Left cardiac atrium (tissue), 4 donors: ENCODE data around the gene PNPLA5. TPM values are rescaled to one million over a fixed set of nuclear protein-coding genes. Genes with fewer than 3 reads are reported as not detected.
"Not testable (repeated sequence)": the region's sequence is repeated elsewhere in the genome, so short reads cannot be mapped to it uniquely, and the experiment has no call there.

ENCODE experiments used
- ATAC-seq, 2 donors: fragments of 200-7000 bp; cut with Tn5 transposase; one replicate each; pipeline ENCODE4 v1.9.1; 2020; ENCODE audit warnings: mild to moderate bottlenecking in 2 of 2, moderate library complexity in 2 of 2
- DNase-seq: peaks from one replicate; pipeline ENCODE4 v3.0.0-alpha.2; 2020
- intact Hi-C, 2 donors: fragments of 100-400 bp; cut with DNase I; formaldehyde crosslinking; loops; one replicate each; pipeline versions ENCODE4 v1.14.1 to v1.15.1; 2022 to 2023
- total RNA-seq, 2 donors: library from RNA; stranded (reverse); fragmentation: NEBNext Ultra II Directional; extraction: Animal tissue kit (Norgen Biotek cat#: 25700); gene quantifications; one replicate each; pipeline ENCODE4 v1.2.1, GENCODE V29; 2021
- donor health status: DM: no; HTN: yes; CAD: no.
- donor health status: DM: no; HTN: yes; CAD: no; lungs with severe emphysema.
- donor health status: DM: yes; HTN: yes; CAD: no.
- donor health status: Dilated cardiomyopathy.

PNPLA5 gene
- total RNA-seq, 2 donors from 2014 or later = not detected

DNA sequence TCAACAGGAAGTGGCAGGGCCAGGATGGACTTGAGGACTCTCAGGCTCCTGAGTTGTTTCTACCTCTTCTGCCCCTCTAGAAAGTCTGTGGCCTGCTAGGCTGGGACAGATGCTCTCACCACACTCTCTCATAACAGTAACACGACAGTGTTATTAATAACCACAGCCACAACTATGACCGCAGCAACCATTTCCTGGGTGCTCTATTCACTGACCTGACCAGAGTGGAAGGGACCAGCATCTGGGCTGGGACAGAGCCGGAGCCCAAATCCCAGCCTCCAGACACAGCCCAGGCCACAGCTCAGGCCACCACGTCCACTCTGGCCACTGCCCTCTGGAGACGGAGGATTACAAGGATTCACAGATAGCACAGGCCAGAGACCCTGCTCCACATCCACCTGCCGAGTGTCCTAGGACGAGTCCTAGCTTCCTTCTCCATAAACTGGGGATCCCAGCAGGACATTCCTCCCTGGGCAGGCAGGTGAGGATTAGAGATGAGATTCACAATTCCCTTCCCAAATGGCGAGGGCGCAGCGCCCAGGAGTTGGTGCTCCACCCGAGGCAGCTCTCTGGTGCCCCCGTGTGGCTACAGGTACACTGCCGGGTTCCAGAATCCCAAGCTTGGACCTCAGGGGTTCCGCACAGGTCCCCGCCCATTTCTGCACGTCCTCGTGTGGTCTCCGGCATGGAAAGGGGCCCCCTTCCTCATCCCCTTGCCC lies 7.1 kb downstream of the PNPLA5 start:
- DNase-seq = peak; percentile 71
- intact Hi-C loops = loop anchor here in 1 of 2 donors (10.0 kb wide), 1 partner anchor 500 kb away; no protein-coding TSS in a partner anchor
- peak; percentile 48 to 54 for ATAC-seq

DNA sequence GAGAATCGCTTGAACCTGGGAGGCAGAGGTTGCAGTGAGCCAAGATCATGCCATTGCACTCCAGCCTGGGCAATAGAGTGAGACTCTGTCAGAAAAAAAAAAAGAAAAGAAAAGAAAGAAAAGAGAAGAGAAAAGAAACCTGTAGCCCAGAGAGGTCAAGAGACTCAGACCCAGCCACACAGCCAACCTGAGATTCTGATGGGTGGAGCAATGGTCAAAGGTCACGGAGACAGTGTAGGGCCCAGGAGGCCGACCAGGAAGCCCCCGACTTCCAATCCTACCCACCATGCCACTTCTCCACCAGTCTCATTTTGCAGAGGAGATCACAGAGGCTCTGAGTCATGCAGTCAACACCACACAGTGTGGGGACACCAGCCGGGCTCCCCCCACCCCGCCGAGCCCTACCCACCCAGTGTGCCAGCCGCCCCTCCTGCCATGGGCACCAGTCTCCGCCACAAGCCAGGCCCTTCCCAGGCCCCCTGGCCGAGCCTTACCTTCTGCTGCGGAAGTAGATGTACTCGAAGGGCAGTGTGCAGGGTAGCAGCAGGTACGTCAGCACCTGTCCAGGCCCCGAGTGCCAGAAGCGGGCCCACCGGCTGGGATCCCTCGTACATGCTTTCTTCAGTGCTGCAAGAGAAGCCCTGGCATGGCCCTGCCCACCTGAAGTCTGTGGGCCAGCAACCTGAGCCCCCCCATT lies 7.9 kb downstream of the PNPLA5 start:
- intact Hi-C loops = loop anchor here in 1 of 2 donors (10.0 kb wide), 1 partner anchor 499 kb away; no protein-coding TSS in a partner anchor
- no peak for DNase-seq
- ATAC-seq = no peak

DNA sequence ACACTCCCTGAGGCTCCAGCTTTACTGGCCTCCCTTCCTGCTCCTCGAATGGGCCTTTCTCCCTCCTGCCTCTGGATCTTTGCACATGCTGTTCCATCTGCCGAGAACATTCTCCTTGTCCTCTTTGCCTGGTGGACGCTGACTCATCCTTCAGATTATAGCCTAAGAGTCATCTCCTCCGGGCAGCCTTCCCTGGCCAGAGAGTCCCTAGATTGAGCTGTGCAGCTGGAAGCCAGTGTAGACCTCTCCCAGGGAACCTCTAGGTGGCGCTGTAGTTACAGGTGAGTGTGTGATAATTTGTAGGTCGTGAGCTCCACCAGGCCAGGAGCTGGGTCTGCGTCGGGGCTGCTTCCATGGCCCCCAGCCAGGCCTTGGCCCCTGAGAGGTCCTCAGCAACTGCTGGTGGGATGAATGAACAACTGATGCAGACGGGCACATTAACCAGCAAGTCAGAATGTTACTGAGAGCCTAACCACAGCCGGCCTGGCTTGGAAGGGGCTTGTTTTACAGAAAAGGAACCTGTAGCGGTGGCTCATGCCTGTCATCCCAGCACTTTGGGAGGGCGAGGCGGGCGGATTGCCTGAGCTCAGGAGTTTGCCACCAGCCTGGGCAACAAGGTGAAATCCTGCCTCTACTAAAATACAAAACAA lies 8.7 kb downstream of the PNPLA5 start:
- intact Hi-C loops = loop anchor here in 1 of 2 donors (10.0 kb wide), 1 partner anchor 498 kb away; no protein-coding TSS in a partner anchor
- ATAC-seq = peak; percentile 31 to 32
- no peak for DNase-seq

DNA sequence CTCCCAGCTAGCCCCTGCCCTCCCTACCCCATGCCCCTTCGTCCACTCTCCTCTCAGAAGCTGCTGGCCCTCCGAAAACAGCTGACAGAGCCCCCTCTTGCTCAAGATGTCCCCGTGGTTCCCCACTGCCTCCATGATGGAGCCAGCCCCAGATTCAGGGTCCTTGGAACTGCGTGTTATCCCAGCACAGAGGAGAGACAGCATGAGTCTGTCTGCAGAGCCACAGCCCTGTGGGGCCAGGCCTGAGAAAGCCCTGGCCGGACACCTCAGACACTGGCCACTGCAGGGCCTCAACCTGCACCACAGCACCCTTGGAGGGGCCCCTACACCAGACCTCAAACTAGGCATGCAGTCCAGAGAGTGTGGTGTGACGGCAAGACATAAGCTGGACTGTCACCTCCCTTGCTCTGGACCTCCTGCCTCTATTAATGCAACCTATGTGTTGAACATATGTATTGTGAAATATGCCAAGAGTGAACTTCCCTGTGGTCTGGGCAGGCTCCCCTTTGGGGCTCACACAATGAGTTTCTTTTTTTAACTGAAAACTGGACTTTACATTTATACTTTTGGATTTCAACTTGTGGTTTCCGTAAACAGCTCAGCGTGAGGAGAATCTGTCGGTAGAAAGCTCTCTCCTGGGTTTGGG lies 9.6 kb downstream of the PNPLA5 start:
- ATAC-seq (no peak), DNase-seq (no peak)
- intact Hi-C loops = loop anchor here in 1 of 2 donors (10.0 kb wide), 1 partner anchor 497 kb away; no protein-coding TSS in a partner anchor

GRCh38 chr22:43881091-43882061 lies 10.4 kb downstream of the PNPLA5 start:
- DNase-seq (no peak), ATAC-seq (no peak)
- intact Hi-C loops = loop anchor here in 1 of 2 donors (10.0 kb wide), 1 partner anchor 497 kb away; no protein-coding TSS in a partner anchor

- intact Hi-C loops = loop anchor here in 1 of 2 donors (10.0 kb wide), 1 partner anchor 496 kb away; no protein-coding TSS in a partner anchor
- DNase-seq = no peak
- ATAC-seq = no peak
Observed at GRCh38 chr22:43880541-43880991, 11.2 kb downstream of the PNPLA5 start.

DNA sequence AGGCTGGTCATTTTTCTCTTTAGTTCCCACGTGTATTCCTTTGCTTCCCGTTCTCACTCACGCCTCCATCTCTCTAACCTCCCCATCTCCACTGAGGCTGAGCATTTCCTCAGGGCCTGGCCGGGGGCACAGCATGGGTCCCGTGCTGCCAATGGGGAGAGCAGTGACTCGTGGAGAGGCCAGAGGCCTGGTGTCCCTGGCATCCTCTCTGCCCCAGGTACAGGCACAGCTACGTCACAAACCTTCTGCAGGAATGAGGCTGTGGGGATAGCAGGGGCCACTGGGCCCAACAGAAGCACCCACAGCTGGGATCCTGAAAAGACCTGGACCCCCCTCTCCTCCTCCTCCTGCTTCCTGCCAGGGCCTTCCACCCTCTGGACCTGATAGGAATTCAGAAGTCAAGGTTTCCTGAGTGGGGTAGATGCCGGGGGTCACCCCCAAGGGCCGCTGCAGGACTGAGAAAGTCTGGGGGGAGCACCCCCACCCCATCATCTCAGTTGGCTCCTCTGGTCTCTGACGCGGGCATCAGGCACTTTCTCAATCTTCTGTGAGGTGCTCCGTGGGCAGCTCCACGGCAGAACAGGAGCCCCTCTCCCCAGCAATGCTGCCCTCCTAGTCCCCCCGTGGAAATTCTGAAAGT lies 11.8 kb downstream of the PNPLA5 start:
- intact Hi-C loops = loop anchor here in 1 of 2 donors (10.0 kb wide), 1 partner anchor 495 kb away; no protein-coding TSS in a partner anchor
- no peak for ATAC-seq
- no peak for DNase-seq

- no peak for ATAC-seq
- DNase-seq = no peak
Observed at GRCh38 chr22:43878831-43879550, 12.8 kb downstream of the PNPLA5 start.

DNA sequence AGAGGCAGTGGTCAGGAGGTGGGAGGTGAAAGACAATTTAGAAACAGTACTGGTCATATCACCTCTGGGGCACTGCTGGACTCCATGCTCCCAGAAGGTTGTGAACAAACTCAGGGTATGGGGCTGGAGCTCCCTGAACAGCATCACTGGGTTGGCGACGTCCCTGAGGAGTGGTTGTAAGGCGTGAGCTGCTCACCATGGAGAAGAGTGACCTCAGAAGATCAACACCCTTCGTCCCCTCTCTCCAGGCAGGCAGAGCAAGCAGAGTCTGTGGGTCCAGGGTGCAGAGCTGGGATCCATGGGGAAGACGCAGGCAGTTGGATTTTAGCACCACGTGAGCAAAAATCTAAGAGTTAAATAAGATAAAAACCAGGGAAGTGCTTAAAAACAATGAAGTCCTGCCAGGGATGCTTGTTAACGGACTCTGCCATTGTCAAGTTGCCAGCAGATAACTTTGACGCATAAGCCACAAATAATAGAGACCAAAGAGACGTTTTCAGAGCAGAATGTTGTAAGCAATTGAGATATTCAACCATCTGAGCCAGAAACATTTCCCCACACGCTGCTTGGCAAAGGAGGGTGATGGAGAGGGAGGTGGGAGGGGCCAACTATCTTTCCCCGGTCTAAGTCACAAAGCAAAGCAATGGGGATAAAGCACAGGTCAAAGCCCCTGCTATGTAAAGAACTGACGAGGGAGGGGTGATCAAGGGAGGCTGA lies 13.6 kb downstream of the PNPLA5 start:
- DNase-seq (no peak), ATAC-seq (no peak)
- intact Hi-C loops = no loop called here

More at GRCh38 chr22:43878831-43879550, 12.8 kb downstream of the PNPLA5 start:
- intact Hi-C loops = no loop called here

DNA sequence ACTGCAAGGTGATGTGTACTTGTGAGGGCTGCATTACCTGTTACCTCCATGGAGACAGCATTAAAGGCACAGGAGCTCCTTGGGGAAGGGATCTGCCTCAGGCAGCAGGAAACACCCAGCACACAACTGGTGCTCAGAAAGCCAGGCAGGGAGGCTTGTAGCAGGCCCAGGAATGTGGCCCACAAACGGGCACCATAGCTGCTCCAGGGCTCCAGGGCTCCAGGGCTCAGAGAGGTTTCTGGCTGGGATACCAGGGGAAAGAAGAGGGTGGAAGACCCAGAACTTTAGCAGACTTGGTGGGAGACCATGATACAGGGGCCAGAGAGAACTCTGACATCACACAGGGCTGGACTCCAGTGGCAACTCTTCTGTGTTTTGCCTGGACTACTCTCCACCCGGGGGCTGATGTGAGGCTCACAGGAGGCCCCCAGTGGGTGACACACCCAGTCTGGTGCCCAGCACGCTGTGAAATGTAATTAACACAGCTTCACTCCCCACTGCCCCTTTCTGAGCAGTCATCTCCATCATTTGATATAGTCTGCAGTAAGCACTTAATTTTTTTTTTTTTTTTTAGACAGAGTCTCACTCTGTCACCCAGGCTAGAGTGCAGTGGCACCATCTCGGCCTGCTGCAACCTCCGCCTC lies 14.8 kb downstream of the PNPLA5 start:
- DNase-seq (no peak), ATAC-seq (no peak)
- intact Hi-C loops = no loop called here

DNA sequence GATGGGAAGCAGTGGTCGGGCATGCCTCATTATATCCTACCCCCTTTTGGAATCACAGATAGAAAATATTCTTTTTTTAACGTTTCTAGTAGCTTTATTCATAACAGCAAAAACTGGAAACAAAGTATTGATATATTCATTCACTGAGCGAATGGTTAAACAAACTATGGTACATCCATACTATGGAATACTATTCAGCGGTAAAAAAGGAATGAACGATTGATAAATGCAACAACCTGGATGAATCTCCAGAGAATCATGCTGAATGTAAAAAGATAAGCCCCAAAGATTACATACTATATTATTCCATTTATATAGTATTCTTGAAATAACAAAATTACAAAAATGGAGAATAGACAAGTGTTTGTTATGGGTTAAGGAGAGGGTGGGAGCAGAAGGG lies 22.0 kb downstream of the PNPLA5 start:
- DNase-seq (no peak), ATAC-seq (no peak)
- intact Hi-C loops = no loop called here

DNA sequence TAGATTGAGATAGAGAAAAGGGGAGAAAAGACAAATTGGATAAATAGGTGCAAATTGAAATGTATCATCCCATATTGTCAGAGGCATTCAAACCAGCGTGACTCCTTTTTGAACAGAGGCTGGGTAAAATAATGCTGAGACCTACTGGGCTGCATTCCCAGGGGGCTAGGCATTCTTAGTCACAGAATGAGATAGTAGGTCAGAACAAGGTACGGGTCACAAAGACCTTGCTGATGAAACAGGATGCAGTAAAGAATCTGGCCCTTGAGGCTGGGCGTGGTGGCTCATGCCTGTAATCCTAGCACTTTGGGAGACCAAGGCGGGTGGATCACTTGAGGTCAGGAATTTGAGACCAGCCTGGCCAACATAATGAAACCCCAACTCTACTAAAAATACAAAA lies 22.8 kb downstream of the PNPLA5 start:
- DNase-seq, ATAC-seq, intact Hi-C loops: not testable (repeated sequence)

DNA sequence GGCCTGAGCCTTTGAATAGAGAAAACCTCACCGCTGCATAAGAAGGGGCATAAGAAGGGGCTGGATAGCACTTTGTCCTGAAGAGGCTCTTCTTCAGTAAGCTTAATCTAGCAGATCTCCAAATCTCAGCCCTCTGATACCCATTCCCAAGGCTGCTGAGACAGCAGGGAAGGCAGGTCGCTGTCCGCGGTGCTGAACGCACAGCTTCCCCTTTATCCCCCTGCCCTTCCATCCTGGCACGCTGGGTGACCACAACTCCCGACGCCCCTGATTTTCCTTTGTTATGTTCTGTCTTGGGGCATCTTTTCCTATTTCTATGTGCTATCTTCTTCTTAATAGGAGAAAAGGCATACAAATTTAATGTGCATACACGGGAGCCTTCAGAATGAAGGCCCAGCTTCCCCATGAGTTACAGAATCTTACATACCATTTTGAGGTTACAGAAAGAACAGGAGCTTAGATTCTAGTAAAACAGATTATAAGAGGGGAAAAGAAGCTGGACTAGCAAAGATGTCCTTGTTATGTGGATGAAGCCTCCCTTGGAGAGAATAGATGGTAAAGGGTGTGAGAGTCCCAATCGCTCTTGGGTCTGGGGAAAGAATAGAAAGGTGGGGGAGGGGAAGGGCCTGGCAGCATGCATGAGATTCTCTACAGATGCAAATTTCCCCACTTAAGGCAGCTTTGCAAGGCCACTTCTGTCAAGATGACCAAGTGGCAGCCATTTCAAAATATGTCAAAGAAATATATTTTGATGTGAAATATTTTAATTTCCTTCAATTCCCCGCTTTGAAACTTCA lies 23.8 kb downstream of the PNPLA5 start:
- DNase-seq = peak; percentile 61
- peak; percentile 52 to 71 for ATAC-seq
- intact Hi-C loops = no loop called here

- DNase-seq (no peak), ATAC-seq (no peak)
- intact Hi-C loops = no loop called here
Observed at GRCh38 chr22:43862882-43863202, 29.0 kb downstream of the PNPLA5 start.
